Keratinocyte (primary cell): ENCODE measurements around the gene SLAMF8. TPM values are rescaled to one million over a fixed set of nuclear protein-coding genes. Genes with fewer than 3 reads are reported as not detected.

Source experiments
- DNase-seq: peaks from one replicate; pipeline ENCODE4 v3.0.0-alpha.2; 2011; ENCODE audit warnings: low read depth, missing footprints, low spot score
- FAIRE-seq: peaks from 2 replicates; lab custom pipeline; 2011; peaks lifted over from hg19 to GRCh38; lab: Jason Lieb, UNC
- H2AFZ ChIP-seq: 2 replicates; pipeline ENCODE4 v1.6.0; 2012; ENCODE audit warnings: low read length, control low read depth, inconsistent platforms; ENCODE audit not compliant: control insufficient read depth
- H3K27ac ChIP-seq: 2 replicates; pipeline ENCODE4 v1.5.1; 2011; ENCODE audit warnings: low read length; ENCODE audit not compliant: control insufficient read depth, insufficient read depth
- H3K27me3 ChIP-seq: 3 replicates; pipeline ENCODE4 v1.6.0; 2011; ENCODE audit warnings: low read length; ENCODE audit not compliant: control insufficient read depth, insufficient read depth; ENCODE audit errors: extremely low read depth
- H3K36me3 ChIP-seq, 2 experiments: 2 replicates in 1 of 2; 3 replicates in 1 of 2; pipeline ENCODE4 v1.5.1; 2011; ENCODE audit warnings: low read length in 2 of 2, mild to moderate bottlenecking in 1 of 2; ENCODE audit not compliant: control insufficient read depth in 2 of 2, insufficient read depth in 2 of 2; ENCODE audit errors: extremely low read depth in 1 of 2
- H3K4me1 ChIP-seq: 3 replicates; pipeline ENCODE4 v1.5.1; 2011; ENCODE audit warnings: low read length; ENCODE audit not compliant: control insufficient read depth, insufficient read depth; ENCODE audit errors: extremely low read depth
- H3K4me2 ChIP-seq: 3 replicates; pipeline ENCODE4 v1.6.0; 2011; ENCODE audit warnings: low read depth, low read length; ENCODE audit not compliant: control insufficient read depth, insufficient read depth; ENCODE audit errors: extremely low read depth
- H3K4me3 ChIP-seq, 3 experiments: fragments of 200-600 bp in 1 of 3; sonication (generic) in 1 of 3; 2 replicates in 2 of 3; 3 replicates in 1 of 3; pipeline ENCODE4 v1.5.1; 2011 to 2016; ENCODE audit warnings: low read length in 3 of 3, mild to moderate bottlenecking in 3 of 3, control low read depth in 2 of 3, inconsistent platforms in 1 of 3, low read depth in 1 of 3, mixed read lengths in 1 of 3, mixed run types in 1 of 3, moderate library complexity in 1 of 3; ENCODE audit not compliant: control insufficient read depth in 2 of 3, insufficient read depth in 2 of 3; ENCODE audit errors: extremely low read depth in 1 of 3
- H3K79me2 ChIP-seq: 2 replicates; pipeline ENCODE4 v1.6.0; 2012; ENCODE audit warnings: low read length; ENCODE audit not compliant: control insufficient read depth, insufficient read depth
- H3K9ac ChIP-seq: 3 replicates; pipeline ENCODE4 v1.6.0; 2011; ENCODE audit warnings: low read length; ENCODE audit not compliant: control insufficient read depth, insufficient read depth; ENCODE audit errors: extremely low read depth
- H3K9me1 ChIP-seq: 3 replicates; pipeline ENCODE4 v1.6.0; 2011; ENCODE audit warnings: low read length; ENCODE audit not compliant: control insufficient read depth, insufficient read depth; ENCODE audit errors: extremely low read depth
- H3K9me3 ChIP-seq: 2 replicates; pipeline ENCODE4 v1.5.1; 2012; ENCODE audit warnings: low read depth, low read length; ENCODE audit not compliant: control insufficient read depth
- H4K20me1 ChIP-seq: 3 replicates; pipeline ENCODE4 v1.6.0; 2011; ENCODE audit warnings: low read length; ENCODE audit not compliant: control insufficient read depth, insufficient read depth; ENCODE audit errors: extremely low read depth
- CTCF ChIP-seq, 3 experiments: IDR thresholded peaks in 1 of 3; conservative IDR thresholded peaks in 1 of 3; optimal IDR thresholded peaks in 1 of 3; 2 replicates in 2 of 3; 3 replicates in 1 of 3; pipeline versions ENCODE3 to v1.5.1; 2011; ENCODE audit warnings: low read length in 3 of 3, mild to moderate bottlenecking in 3 of 3, moderate library complexity in 2 of 3, control low read depth in 1 of 3, inconsistent platforms in 1 of 3; ENCODE audit not compliant: insufficient read depth in 2 of 3; ENCODE audit errors: extremely low read depth in 1 of 3
- EZH2 ChIP-seq: IDR thresholded peaks from one replicate; pipeline ENCODE4 v1.6.1; 2012; ENCODE audit warnings: inconsistent platforms, mild to moderate bottlenecking, low read length, moderate library complexity
- dilution Hi-C: fragments of 300-500 bp; cut with MboI; formaldehyde crosslinking; loops from one replicate; pipeline ENCODE4 v1.7.0; 2020; ENCODE audit warnings: low sequenced_read_pairs; ENCODE audit not compliant: extremely low pct_ligation_motif_present
- polyA plus RNA-seq, 5 experiments: library from polyadenylated mRNA; depleted of rRNA in 3 of 5; stranded (reverse) in 3 of 5; stranded (forward) in 1 of 5; unstranded in 1 of 5; fragments of >200 nt; gene quantifications; 1 replicate in 1 of 5; 2 replicates in 3 of 5; 3 replicates in 1 of 5; pipeline versions ENCODE4 v1.2.1 to v1.2.3, GENCODE V29; 2011 to 2012; ENCODE audit warnings: missing spikeins in 2 of 5, low read depth in 1 of 5, low replicate concordance in 1 of 5

Gene SLAMF8
- polyA plus RNA-seq, 1 donor (not counting 4 experiments of a cell fraction or from before 2014, with no cell fraction given), result not detected

- no peak for TF ChIP-seq CTCF (optimal IDR thresholded peaks at IDR 0.05 in 1 of 3, IDR thresholded peaks at IDR 0.05 in 1 of 3, conservative IDR thresholded peaks at IDR 0.05 in 1 of 3; ENCODE audit: extremely low read depth in 1 of 3, insufficient read depth in 2 of 3, low read length in 3 of 3)
- no peak for TF ChIP-seq EZH2
- dilution Hi-C loops, result no loop called here
- no peaks in the 10 kb centered on the region for H3K9me3 ChIP-seq
- no peaks in the 10 kb centered on the region for H3K79me2 ChIP-seq
- H3K4me3 ChIP-seq, result no peak overlapping the region
- no peak overlapping the region for H2AFZ ChIP-seq
- no peak for FAIRE-seq
- no peak overlapping the region for H3K4me2 ChIP-seq
- H4K20me1 ChIP-seq, result no peaks in the 10 kb centered on the region
- DNase-seq, result no peak
- no peaks in the 10 kb centered on the region for H3K36me3 ChIP-seq
- H3K9me1 ChIP-seq, result no peaks in the 10 kb centered on the region
- H3K27me3 ChIP-seq, result peaks cover under 1% of the 10 kb centered on the region
- H3K27ac ChIP-seq, result no peak overlapping the region
- peaks cover 6% of the 10 kb centered on the region for H3K4me1 ChIP-seq
- no peak overlapping the region for H3K9ac ChIP-seq
Measured at GRCh38 chr1:159828581-159829272, 2.1 kb downstream of the SLAMF8 start.

GRCh38 chr1:159829273-159829634 is 2.6 kb downstream of the SLAMF8 start:
- FAIRE-seq, result no peak

More at GRCh38 chr1:159829273-159829634, 2.6 kb downstream of the SLAMF8 start:
- H3K9me1 ChIP-seq, result no peaks in the 10 kb centered on the region
- H3K4me2 ChIP-seq, result no peak overlapping the region
- H3K79me2 ChIP-seq, result no peaks in the 10 kb centered on the region
- H3K9me3 ChIP-seq, result no peaks in the 10 kb centered on the region
- no peak overlapping the region for H2AFZ ChIP-seq
- peak; percentile 35 to 59 (median 37) for TF ChIP-seq CTCF (optimal IDR thresholded peaks at IDR 0.05 in 1 of 3, IDR thresholded peaks at IDR 0.05 in 1 of 3, conservative IDR thresholded peaks at IDR 0.05 in 1 of 3; ENCODE audit: extremely low read depth in 1 of 3, insufficient read depth in 2 of 3, low read length in 3 of 3)
- TF ChIP-seq EZH2, result no peak
- no peaks in the 10 kb centered on the region for H4K20me1 ChIP-seq
- dilution Hi-C loops, result no loop called here
- H3K4me1 ChIP-seq, result peaks cover 6% of the 10 kb centered on the region
- H3K4me3 ChIP-seq, result no peak overlapping the region
- H3K27me3 ChIP-seq, result no peaks in the 10 kb centered on the region
- H3K9ac ChIP-seq, result no peak overlapping the region
- no peaks in the 10 kb centered on the region for H3K36me3 ChIP-seq
- no peak overlapping the region for H3K27ac ChIP-seq
- no peak for DNase-seq
